ENCODE data around the gene MS4A13. TPM values are rescaled to one million over a fixed set of nuclear protein-coding genes. Genes with fewer than 3 reads are reported as not detected.
"Not testable (repeated sequence)": the region's sequence is repeated elsewhere in the genome, so short reads cannot be mapped to it uniquely, and the experiment has no call there.

MS4A13 gene
- total RNA-seq, 1 donor from 2014 or later, result not detected

DNA sequence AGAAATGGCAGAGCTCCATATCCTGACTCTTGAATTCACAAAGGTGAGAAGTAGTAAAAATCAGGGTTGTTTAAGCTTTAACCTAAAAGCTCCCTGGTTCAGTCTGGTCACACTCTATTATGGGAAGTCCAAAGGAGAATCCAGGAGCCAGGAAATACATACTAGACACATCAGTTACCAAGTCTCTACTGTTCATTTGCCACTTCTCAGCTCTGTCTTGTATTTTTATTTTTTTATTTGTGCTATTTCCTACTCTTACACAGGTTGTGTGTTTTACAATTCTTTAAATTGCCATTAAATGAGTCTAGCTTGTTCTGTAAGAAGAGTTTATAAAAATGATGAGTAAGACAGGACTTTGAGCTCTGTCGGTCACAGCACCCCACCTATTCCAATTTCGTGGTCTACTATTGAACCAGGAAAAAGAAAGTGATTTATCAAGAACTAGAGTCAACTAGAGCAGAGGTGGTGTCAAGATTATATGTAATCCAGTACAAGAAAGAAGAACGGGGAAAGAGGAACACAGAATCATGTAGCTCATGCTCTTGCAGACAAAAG is 12.9 kb upstream of the MS4A13 start:
- no peak for DNase-seq (ENCODE audit: low spot score in 2 of 2)
- no peaks in the 10 kb centered on the region for H3K4me1 ChIP-seq
- TF ChIP-seq, protein P1, sequence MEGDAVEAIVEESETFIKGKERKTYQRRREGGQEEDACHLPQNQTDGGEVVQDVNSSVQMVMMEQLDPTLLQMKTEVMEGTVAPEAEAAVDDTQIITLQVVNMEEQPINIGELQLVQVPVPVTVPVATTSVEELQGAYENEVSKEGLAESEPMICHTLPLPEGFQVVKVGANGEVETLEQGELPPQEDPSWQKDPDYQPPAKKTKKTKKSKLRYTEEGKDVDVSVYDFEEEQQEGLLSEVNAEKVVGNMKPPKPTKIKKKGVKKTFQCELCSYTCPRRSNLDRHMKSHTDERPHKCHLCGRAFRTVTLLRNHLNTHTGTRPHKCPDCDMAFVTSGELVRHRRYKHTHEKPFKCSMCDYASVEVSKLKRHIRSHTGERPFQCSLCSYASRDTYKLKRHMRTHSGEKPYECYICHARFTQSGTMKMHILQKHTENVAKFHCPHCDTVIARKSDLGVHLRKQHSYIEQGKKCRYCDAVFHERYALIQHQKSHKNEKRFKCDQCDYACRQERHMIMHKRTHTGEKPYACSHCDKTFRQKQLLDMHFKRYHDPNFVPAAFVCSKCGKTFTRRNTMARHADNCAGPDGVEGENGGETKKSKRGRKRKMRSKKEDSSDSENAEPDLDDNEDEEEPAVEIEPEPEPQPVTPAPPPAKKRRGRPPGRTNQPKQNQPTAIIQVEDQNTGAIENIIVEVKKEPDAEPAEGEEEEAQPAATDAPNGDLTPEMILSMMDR (IDR thresholded peaks at IDR 0.05), result no peak
- H3K9me3 ChIP-seq, result no peaks in the 10 kb centered on the region
- no peaks in the 10 kb centered on the region for H3K27me3 ChIP-seq
- H3K27ac ChIP-seq, result no peak overlapping the region
- H3K4me3 ChIP-seq, result no peak overlapping the region
- intact Hi-C loops (cut with DNase I), result no loop called here
- H3K36me3 ChIP-seq, result no peaks in the 10 kb centered on the region

DNA sequence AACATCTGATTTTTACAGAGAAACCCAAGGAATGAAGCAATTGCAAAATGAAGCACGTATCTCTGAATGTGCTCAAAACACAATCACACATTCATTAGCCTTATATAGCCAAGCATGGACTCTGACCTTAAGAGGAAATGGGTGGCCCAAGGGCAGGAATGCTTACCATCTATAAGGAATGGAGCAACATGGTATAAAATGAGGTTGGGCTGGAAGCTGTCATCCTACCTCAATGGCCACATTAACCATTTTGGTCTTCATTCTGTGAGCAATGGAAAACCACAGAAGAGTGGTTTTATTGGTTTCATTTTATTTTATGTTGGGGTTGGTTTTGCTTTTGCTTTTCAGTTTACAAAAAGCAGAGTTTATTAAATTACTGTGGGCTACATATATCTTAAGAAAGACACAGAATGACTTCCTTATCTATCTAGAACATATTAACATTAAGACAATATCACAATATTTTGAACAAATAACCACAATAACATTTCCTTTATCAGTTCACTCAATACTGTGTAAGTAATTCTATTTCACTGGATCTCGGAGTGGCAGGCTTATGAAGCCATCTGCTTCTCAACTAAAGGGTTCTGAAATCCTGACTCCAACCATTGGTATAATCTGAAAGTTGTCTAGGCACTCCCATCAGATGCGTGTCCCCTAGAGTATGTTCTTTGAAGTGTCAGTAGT is 10.8 kb upstream of the MS4A13 start:
- intact Hi-C loops (cut with DNase I), result no loop called here
- H3K36me3 ChIP-seq, result no peaks in the 10 kb centered on the region
- DNase-seq (ENCODE audit: low spot score in 2 of 2), result no peak
- TF ChIP-seq, protein P1 (IDR thresholded peaks at IDR 0.05), result no peak
- H3K27me3 ChIP-seq, result no peaks in the 10 kb centered on the region
- H3K27ac ChIP-seq, result no peak overlapping the region
- no peak overlapping the region for H3K4me3 ChIP-seq
- no peaks in the 10 kb centered on the region for H3K4me1 ChIP-seq
- H3K9me3 ChIP-seq, result no peaks in the 10 kb centered on the region

- H3K4me3 ChIP-seq; H3K9me3 ChIP-seq; H3K4me1 ChIP-seq; DNase-seq (ENCODE audit: low spot score in 2 of 2); H3K36me3 ChIP-seq; H3K27me3 ChIP-seq; H3K27ac ChIP-seq; intact Hi-C loops (cut with DNase I): not testable (repeated sequence)
Observed at GRCh38 chr11:60509609-60510008, 5.6 kb upstream of the MS4A13 start.

- H3K4me3 ChIP-seq; H3K36me3 ChIP-seq; H3K27ac ChIP-seq; intact Hi-C loops (cut with DNase I); H3K9me3 ChIP-seq; H3K4me1 ChIP-seq; H3K27me3 ChIP-seq; DNase-seq (ENCODE audit: low spot score in 2 of 2): not testable (repeated sequence)
Observed at GRCh38 chr11:60510209-60510608, 5.0 kb upstream of the MS4A13 start.

GRCh38 chr11:60511393-60511792 is 3.8 kb upstream of the MS4A13 start:
- no peak for DNase-seq (ENCODE audit: low spot score in 2 of 2)
- intact Hi-C loops (cut with DNase I), result no loop called here
- Histone ChIP-seq H3K9me3 (no peaks in the 10 kb centered on the region), H3K27ac (no peak overlapping the region), H3K27me3 (no peaks in the 10 kb centered on the region), H3K4me3 (no peak overlapping the region), H3K4me1 (no peaks in the 10 kb centered on the region), H3K36me3 (no peaks in the 10 kb centered on the region)
- TF ChIP-seq, protein P1 (IDR thresholded peaks at IDR 0.05), result no peak

DNA sequence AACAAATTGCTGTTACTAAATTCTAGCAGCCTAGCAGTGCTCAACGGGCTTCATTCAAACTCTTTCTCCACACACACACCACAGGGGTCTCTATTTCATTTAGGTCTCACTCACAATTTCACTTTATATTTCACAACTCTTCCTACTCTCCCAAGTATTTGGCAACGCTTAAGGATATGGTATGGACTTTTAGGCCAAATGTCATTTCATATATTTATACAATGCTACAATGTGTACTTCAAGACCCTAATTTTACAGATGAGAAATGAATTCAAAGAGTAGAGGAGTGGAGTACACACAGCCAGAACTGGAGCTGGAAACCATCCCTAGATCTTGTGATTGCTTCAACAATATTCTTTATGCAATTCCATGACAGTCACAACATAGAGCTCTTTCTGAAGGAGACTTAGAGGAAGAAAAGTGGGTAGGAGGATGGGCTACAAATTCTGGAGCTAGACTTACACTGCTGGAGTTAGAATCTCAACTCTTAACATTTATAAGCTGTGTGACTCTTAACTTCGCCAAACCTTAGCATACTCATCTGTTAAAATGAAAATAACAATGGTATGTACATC is 2.5 kb upstream of the MS4A13 start:
- Histone ChIP-seq H3K9me3 (no peaks in the 10 kb centered on the region), H3K27ac (no peak overlapping the region), H3K4me3 (no peak overlapping the region), H3K4me1 (no peaks in the 10 kb centered on the region), H3K36me3 (no peaks in the 10 kb centered on the region), H3K27me3 (no peaks in the 10 kb centered on the region)
- DNase-seq (ENCODE audit: low spot score in 2 of 2), result no peak
- TF ChIP-seq, protein P1 (IDR thresholded peaks at IDR 0.05), result no peak
- intact Hi-C loops (cut with DNase I), result no loop called here

Data from ascending aorta (tissue), 2 donors.